ENCODE data around the gene CTNNA3. TPM values are rescaled to one million over a fixed set of nuclear protein-coding genes. Genes with fewer than 3 reads are reported as not detected.

CTNNA3 gene
- total RNA-seq, 1 experiment from 2014 or later = 0.20 TPM

GRCh38 chr10:67297637-67298181 lies 398.3 kb downstream of the CTNNA3 start:
- Mint-ChIP-seq H3K4me3 (ENCODE audit: unreplicated experiment) (no peak overlapping the region), H3K9me3 (ENCODE audit: unreplicated experiment) (peaks cover 17% of the 10 kb centered on the region), H3K36me3 (ENCODE audit: insufficient read depth, unreplicated experiment) (no peaks in the 10 kb centered on the region), H3K27ac (ENCODE audit: unreplicated experiment) (no peak overlapping the region), H3K27me3 (ENCODE audit: insufficient read depth, unreplicated experiment) (no peaks in the 10 kb centered on the region), H3K4me1 (ENCODE audit: low read depth, unreplicated experiment) (peaks cover under 1% of the 10 kb centered on the region)
- DNase-seq = no peak
- Histone ChIP-seq H3K4me3 (ENCODE audit: low read depth, low read length) (no peak overlapping the region), H3K9me3 (no peaks in the 10 kb centered on the region), H3K36me3 (ENCODE audit: control insufficient read depth, insufficient read depth, low read length) (no peaks in the 10 kb centered on the region), H3K4me1 (no peaks in the 10 kb centered on the region), H3K27me3 (replicated peaks; ENCODE audit: control insufficient read depth, insufficient read depth, low read length) (no peaks in the 10 kb centered on the region)
- intact Hi-C loops (cut with micrococcal nuclease; ENCODE audit: unreplicated experiment) = no loop called here
- BruUV-seq (replicated peaks) = no TSS peak
- TF ChIP-seq CTCF (IDR thresholded peaks at IDR 0.05; ENCODE audit: insufficient read depth in 1 of 2, low read depth in 1 of 2, low read length in 1 of 2, severe bottlenecking in 1 of 2, unreplicated experiment in 1 of 2) = no peak
- POLR2A ChIA-PET = no interaction called here
- CTCF ChIA-PET = interaction anchor here (1.1 kb wide), 1 partner anchor 9 kb away, joined by 3 read pairs; no protein-coding TSS in a partner anchor

DNA sequence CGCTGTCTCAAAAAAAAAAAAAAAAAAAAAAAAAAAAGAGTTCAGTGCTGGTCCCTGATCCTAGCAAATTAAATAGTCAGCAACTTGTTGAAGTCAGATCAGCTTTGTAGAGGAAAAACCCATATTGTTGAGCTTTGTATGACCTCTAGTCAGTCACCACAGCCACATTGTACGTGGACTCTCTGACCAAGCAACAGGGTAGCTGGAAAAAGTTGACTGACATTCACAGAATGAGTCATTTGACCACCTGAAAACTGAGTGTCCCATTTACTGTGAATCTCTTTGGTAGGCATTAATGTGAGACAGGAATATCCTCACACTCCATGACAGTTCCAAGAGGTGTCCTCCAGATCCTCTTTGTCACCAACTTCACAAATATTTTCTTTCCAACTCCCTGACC lies 399.1 kb downstream of the CTNNA3 start:
- H3K9me3 ChIP-seq = no peaks in the 10 kb centered on the region
- H3K4me3 ChIP-seq (ENCODE audit: low read depth, low read length) = no peak overlapping the region
- no peak for TF ChIP-seq CTCF (IDR thresholded peaks at IDR 0.05; ENCODE audit: insufficient read depth in 1 of 2, low read depth in 1 of 2, low read length in 1 of 2, severe bottlenecking in 1 of 2, unreplicated experiment in 1 of 2)
- POLR2A ChIA-PET = no interaction called here
- CTCF ChIA-PET = interaction anchor here (1.1 kb wide), 1 partner anchor 10 kb away, joined by 3 read pairs; no protein-coding TSS in a partner anchor
- H3K4me1 ChIP-seq = peaks cover under 1% of the 10 kb centered on the region; the same call in 1 of the 2 replicates
- intact Hi-C loops (cut with micrococcal nuclease; ENCODE audit: unreplicated experiment) = no loop called here
- H3K36me3 ChIP-seq (ENCODE audit: control insufficient read depth, insufficient read depth, low read length) = no peaks in the 10 kb centered on the region
- no peaks in the 10 kb centered on the region for H3K27me3 Mint-ChIP-seq (ENCODE audit: insufficient read depth, unreplicated experiment)
- H3K4me1 Mint-ChIP-seq (ENCODE audit: low read depth, unreplicated experiment) = peaks cover 8% of the 10 kb centered on the region
- H3K27me3 ChIP-seq (replicated peaks; ENCODE audit: control insufficient read depth, insufficient read depth, low read length) = no peaks in the 10 kb centered on the region
- H3K36me3 Mint-ChIP-seq (ENCODE audit: insufficient read depth, unreplicated experiment) = no peaks in the 10 kb centered on the region
- H3K4me3 Mint-ChIP-seq (ENCODE audit: unreplicated experiment) = no peak overlapping the region
- H3K9me3 Mint-ChIP-seq (ENCODE audit: unreplicated experiment) = peaks cover 13% of the 10 kb centered on the region
- H3K27ac Mint-ChIP-seq (ENCODE audit: unreplicated experiment) = no peak overlapping the region
- DNase-seq = no peak
- no TSS peak for BruUV-seq (replicated peaks)

DNA sequence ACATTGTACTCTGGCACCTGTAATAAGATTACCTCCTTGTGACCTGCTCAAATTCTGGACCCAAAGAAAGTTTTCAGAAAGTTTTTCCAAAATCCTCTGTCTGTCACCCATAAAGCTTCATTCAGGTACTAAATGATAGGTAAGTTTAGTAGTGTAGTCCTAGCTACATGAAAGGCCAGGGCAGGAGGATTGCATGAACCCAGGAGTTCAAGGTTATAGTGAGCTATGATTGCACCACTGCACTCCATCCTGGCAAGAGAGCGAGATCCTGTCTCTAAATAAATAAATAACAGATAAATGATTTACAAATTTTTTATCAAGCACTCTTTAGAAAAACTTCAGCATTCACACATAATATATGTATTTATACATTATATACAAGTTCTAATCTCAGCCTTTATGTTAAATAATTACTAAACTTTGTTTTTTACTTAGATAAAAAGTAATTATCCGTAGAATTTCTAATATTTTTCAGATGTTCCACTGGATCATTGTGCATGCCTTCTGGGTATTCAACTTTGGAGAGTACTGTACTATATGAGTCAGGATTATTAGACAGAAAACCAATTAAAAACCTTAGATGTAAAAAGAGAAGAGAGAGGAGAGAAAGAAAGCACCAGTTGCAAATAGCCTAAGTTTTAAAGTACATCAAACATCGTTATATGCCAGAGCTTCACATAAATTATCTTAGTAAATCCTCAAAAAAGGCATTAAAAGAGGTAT lies 407.1 kb downstream of the CTNNA3 start:
- CTCF ChIA-PET = no interaction called here
- Histone ChIP-seq H3K4me3 (ENCODE audit: low read depth, low read length) (no peak overlapping the region), H3K36me3 (ENCODE audit: control insufficient read depth, insufficient read depth, low read length) (no peaks in the 10 kb centered on the region), H3K4me1 (peaks cover 23% of the 10 kb centered on the region), H3K9me3 (peaks cover 6% of the 10 kb centered on the region), H3K27me3 (replicated peaks; ENCODE audit: control insufficient read depth, insufficient read depth, low read length) (no peaks in the 10 kb centered on the region)
- no peak for TF ChIP-seq CTCF (IDR thresholded peaks at IDR 0.05; ENCODE audit: insufficient read depth in 1 of 2, low read depth in 1 of 2, low read length in 1 of 2, severe bottlenecking in 1 of 2, unreplicated experiment in 1 of 2)
- H3K27ac Mint-ChIP-seq (ENCODE audit: unreplicated experiment) = no peak overlapping the region
- H3K9me3 Mint-ChIP-seq (ENCODE audit: unreplicated experiment) = peaks cover 28% of the 10 kb centered on the region
- intact Hi-C loops (cut with micrococcal nuclease; ENCODE audit: unreplicated experiment) = no loop called here
- no peak for DNase-seq
- no peak overlapping the region for H3K4me3 Mint-ChIP-seq (ENCODE audit: unreplicated experiment)
- H3K4me1 Mint-ChIP-seq (ENCODE audit: low read depth, unreplicated experiment) = peaks cover 20% of the 10 kb centered on the region
- BruUV-seq (replicated peaks) = no TSS peak
- no peaks in the 10 kb centered on the region for H3K36me3 Mint-ChIP-seq (ENCODE audit: insufficient read depth, unreplicated experiment)
- no peaks in the 10 kb centered on the region for H3K27me3 Mint-ChIP-seq (ENCODE audit: insufficient read depth, unreplicated experiment)
- POLR2A ChIA-PET = no interaction called here

All from Caco-2 (cell line).